Astrocyte (in vitro differentiated cells and primary cell): Measurements from ENCODE around the gene FBXO11. TPM values are rescaled to one million over a fixed set of nuclear protein-coding genes. Genes with fewer than 3 reads are reported as not detected.

ENCODE experiments used
- DNase-seq: peaks from one replicate; pipeline ENCODE4 v3.0.0-alpha.2; 2010; ENCODE audit warnings: low read depth
- FAIRE-seq: peaks from 2 replicates; lab custom pipeline; 2011; peaks lifted over from hg19 to GRCh38; lab: Jason Lieb, UNC
- H2AFZ ChIP-seq: 2 replicates; pipeline ENCODE4 v1.6.0; 2012; ENCODE audit warnings: low read depth, low read length, inconsistent platforms
- H3K27ac ChIP-seq: 2 replicates; pipeline ENCODE4 v1.5.1; 2011; ENCODE audit warnings: low read depth, low read length, inconsistent platforms
- H3K27me3 ChIP-seq: 2 replicates; pipeline ENCODE4 v1.6.0; 2011; ENCODE audit warnings: low read length, inconsistent platforms; ENCODE audit not compliant: insufficient read depth
- H3K36me3 ChIP-seq: 2 replicates; pipeline ENCODE4 v1.5.1; 2011; ENCODE audit warnings: low read length, inconsistent platforms; ENCODE audit not compliant: insufficient read depth
- H3K4me1 ChIP-seq: 2 replicates; pipeline ENCODE4 v1.5.1; 2011; ENCODE audit warnings: low read length, inconsistent platforms; ENCODE audit not compliant: insufficient read depth
- H3K4me2 ChIP-seq: 2 replicates; pipeline ENCODE4 v1.6.0; 2012; ENCODE audit warnings: low read length, inconsistent platforms
- H3K4me3 ChIP-seq: 2 replicates; pipeline ENCODE4 v1.5.1; 2011; ENCODE audit warnings: low read depth, mild to moderate bottlenecking, low read length, inconsistent platforms; ENCODE audit not compliant: insufficient read depth
- H3K79me2 ChIP-seq: 2 replicates; pipeline ENCODE4 v1.6.0; 2012; ENCODE audit warnings: mild to moderate bottlenecking, low read length, inconsistent platforms; ENCODE audit not compliant: insufficient read depth
- H3K9ac ChIP-seq: 2 replicates; pipeline ENCODE4 v1.6.0; 2012; ENCODE audit warnings: mild to moderate bottlenecking, low read length, inconsistent platforms
- H3K9me3 ChIP-seq: 2 replicates; pipeline ENCODE4 v1.5.1; 2012; ENCODE audit warnings: low read depth, mild to moderate bottlenecking, low read length, inconsistent platforms; ENCODE audit not compliant: insufficient read depth
- H4K20me1 ChIP-seq: 2 replicates; pipeline ENCODE4 v1.6.0; 2012; ENCODE audit warnings: low read length, inconsistent platforms; ENCODE audit not compliant: insufficient read depth
- H3K27ac Mint-ChIP-seq: one replicate; pipeline ENCODE4 v1.8.0; 2021; ENCODE audit warnings: mild to moderate bottlenecking, mixed read lengths; ENCODE audit not compliant: unreplicated experiment
- H3K27me3 Mint-ChIP-seq: one replicate; pipeline ENCODE4 v1.8.0; 2021; ENCODE audit warnings: low read depth, mixed read lengths; ENCODE audit not compliant: unreplicated experiment
- H3K36me3 Mint-ChIP-seq: one replicate; pipeline ENCODE4 v1.8.0; 2021; ENCODE audit warnings: low read depth, mixed read lengths; ENCODE audit not compliant: unreplicated experiment
- H3K4me1 Mint-ChIP-seq: one replicate; pipeline ENCODE4 v1.8.0; 2021; ENCODE audit warnings: low read depth, mixed read lengths; ENCODE audit not compliant: unreplicated experiment
- H3K4me3 Mint-ChIP-seq: one replicate; pipeline ENCODE4 v1.8.0; 2021; ENCODE audit warnings: mild to moderate bottlenecking, moderate library complexity, mixed read lengths; ENCODE audit not compliant: unreplicated experiment
- H3K9me3 Mint-ChIP-seq: one replicate; pipeline ENCODE4 v1.8.0; 2021; ENCODE audit warnings: mild to moderate bottlenecking, mixed read lengths; ENCODE audit not compliant: unreplicated experiment
- CTCF ChIP-seq: IDR thresholded peaks from 2 replicates; pipeline ENCODE4 v1.5.1; 2011; ENCODE audit warnings: low read depth, mild to moderate bottlenecking, inconsistent platforms, low read length, moderate library complexity; ENCODE audit not compliant: insufficient read depth
- EZH2 ChIP-seq: IDR thresholded peaks from 2 replicates; pipeline ENCODE4 v1.6.1; 2012; ENCODE audit warnings: mild to moderate bottlenecking, low read length, inconsistent platforms; ENCODE audit not compliant: insufficient read depth
- total RNA-seq: library from RNA; stranded (reverse); gene quantifications from 2 replicates; pipeline ENCODE4 v1.2.1, GENCODE V29; 2021

Gene FBXO11
- total RNA-seq, 1 donor from 2014 or later, result 70.8 TPM

GRCh38 chr2:47888581-47889280, 17.6 kb downstream of the FBXO11 start:
- Mint-ChIP-seq H3K27ac (peak overlapping the region; percentile 26), H3K9me3 (no peaks in the 10 kb centered on the region), H3K27me3 (no peaks in the 10 kb centered on the region), H3K4me3 (no peak overlapping the region), H3K36me3 (peaks cover 2% of the 10 kb centered on the region), H3K4me1 (peaks cover 19% of the 10 kb centered on the region)
- Histone ChIP-seq H3K27me3 (no peaks in the 10 kb centered on the region), H3K4me3 (no peak overlapping the region), H3K9me3 (no peaks in the 10 kb centered on the region), H3K4me1 (peaks cover 14% of the 10 kb centered on the region), H3K36me3 (no peaks in the 10 kb centered on the region), H3K9ac (no peak overlapping the region), H3K27ac (no peak overlapping the region), H3K79me2 (peaks cover 100% of the 10 kb centered on the region), H2AFZ (no peak overlapping the region), H3K4me2 (no peak overlapping the region), H4K20me1 (peaks cover 92% of the 10 kb centered on the region)
- FAIRE-seq (no peak), DNase-seq (peak; percentile 54)
- no peak for TF ChIP-seq CTCF
- TF ChIP-seq EZH2, result no peak

GRCh38 chr2:47876912-47877311, 29.4 kb downstream of the FBXO11 start:
- no peak overlapping the region for H3K27ac Mint-ChIP-seq
- H3K36me3 ChIP-seq, result peaks cover 2% of the 10 kb centered on the region
- no peaks in the 10 kb centered on the region for H3K4me1 ChIP-seq
- H3K4me1 Mint-ChIP-seq, result peaks cover 5% of the 10 kb centered on the region
- no peak overlapping the region for H3K9ac ChIP-seq
- no peak overlapping the region for H3K27ac ChIP-seq
- H3K79me2 ChIP-seq, result peaks cover 98% of the 10 kb centered on the region
- no peak overlapping the region for H2AFZ ChIP-seq
- no peak for FAIRE-seq
- DNase-seq, result no peak
- no peak overlapping the region for H3K4me2 ChIP-seq
- H3K4me3 ChIP-seq, result no peak overlapping the region
- no peaks in the 10 kb centered on the region for H3K9me3 Mint-ChIP-seq
- no peaks in the 10 kb centered on the region for H3K9me3 ChIP-seq
- H3K36me3 Mint-ChIP-seq, result peaks cover 8% of the 10 kb centered on the region
- H3K27me3 ChIP-seq, result no peaks in the 10 kb centered on the region
- H3K4me3 Mint-ChIP-seq, result no peak overlapping the region
- TF ChIP-seq EZH2 (no peak), CTCF (no peak)
- peaks cover 81% of the 10 kb centered on the region for H4K20me1 ChIP-seq
- no peaks in the 10 kb centered on the region for H3K27me3 Mint-ChIP-seq

- Mint-ChIP-seq H3K27ac (no peak overlapping the region), H3K4me3 (no peak overlapping the region), H3K9me3 (no peaks in the 10 kb centered on the region), H3K36me3 (peaks cover 6% of the 10 kb centered on the region), H3K4me1 (peaks cover 10% of the 10 kb centered on the region), H3K27me3 (no peaks in the 10 kb centered on the region)
- no peak overlapping the region for H3K27ac ChIP-seq
- no peaks in the 10 kb centered on the region for H3K9me3 ChIP-seq
- H3K9ac ChIP-seq, result no peak overlapping the region
- peaks cover 2% of the 10 kb centered on the region for H3K36me3 ChIP-seq
- TF ChIP-seq CTCF (no peak), EZH2 (no peak)
- H3K4me1 ChIP-seq, result no peaks in the 10 kb centered on the region
- DNase-seq (no peak), FAIRE-seq (no peak)
- no peak overlapping the region for H2AFZ ChIP-seq
- no peak overlapping the region for H3K4me2 ChIP-seq
- no peaks in the 10 kb centered on the region for H3K27me3 ChIP-seq
- H3K4me3 ChIP-seq, result no peak overlapping the region
- H3K79me2 ChIP-seq, result peaks cover 98% of the 10 kb centered on the region
- peaks cover 86% of the 10 kb centered on the region for H4K20me1 ChIP-seq
Measured at GRCh38 chr2:47872941-47873340, 33.4 kb downstream of the FBXO11 start.
